NCI-H187 treated with DMSO at 0.1 percent for 48 hours (cell line): ENCODE results near the gene TNFAIP3.
"Not testable (repeated sequence)": the region's sequence is repeated elsewhere in the genome, so short reads cannot be mapped to it uniquely, and the experiment has no call there.

Experiments used
- DNase-seq: peaks from one replicate; lab custom pipeline; 2025; lab: John Stamatoyannopoulos, UW

Gene TNFAIP3

GRCh38 chr6:137844773-137845172 lies 22.3 kb upstream of the TNFAIP3 start:
- not testable (repeated sequence) for DNase-seq

GRCh38 chr6:137845460-137845859 lies 21.6 kb upstream of the TNFAIP3 start:
- no peak for DNase-seq

- DNase-seq, result no peak
These were observed 20.8 kb upstream of the TNFAIP3 start for GRCh38 chr6:137846274-137846673.

- DNase-seq, result no peak
These were observed 20.2 kb upstream of the TNFAIP3 start for GRCh38 chr6:137846772-137847313.

GRCh38 chr6:137847748-137848147 lies 19.3 kb upstream of the TNFAIP3 start:
- no peak for DNase-seq

GRCh38 chr6:137848672-137849071 lies 18.4 kb upstream of the TNFAIP3 start:
- DNase-seq, result no peak

GRCh38 chr6:137849181-137849980 lies 17.7 kb upstream of the TNFAIP3 start:
- no peak for DNase-seq

- DNase-seq, result no peak
These were observed 16.9 kb upstream of the TNFAIP3 start for GRCh38 chr6:137849981-137850714.

GRCh38 chr6:137850816-137851602 lies 16.1 kb upstream of the TNFAIP3 start:
- DNase-seq, result no peak

GRCh38 chr6:137851669-137852068 lies 15.4 kb upstream of the TNFAIP3 start:
- DNase-seq, result no peak

GRCh38 chr6:137852346-137852745 lies 14.7 kb upstream of the TNFAIP3 start:
- no peak for DNase-seq

GRCh38 chr6:137852811-137853210 lies 14.2 kb upstream of the TNFAIP3 start:
- DNase-seq, result no peak

GRCh38 chr6:137853569-137854213 lies 13.4 kb upstream of the TNFAIP3 start:
- no peak for DNase-seq

- no peak for DNase-seq
These were observed 10.7 kb upstream of the TNFAIP3 start for GRCh38 chr6:137856138-137856898.

GRCh38 chr6:137859025-137859424 lies 8.0 kb upstream of the TNFAIP3 start:
- DNase-seq, result no peak

- DNase-seq, result no peak
These were observed 6.6 kb upstream of the TNFAIP3 start for GRCh38 chr6:137860394-137861005.

GRCh38 chr6:137861550-137862337 lies 5.3 kb upstream of the TNFAIP3 start:
- no peak for DNase-seq

- DNase-seq, result no peak
These were observed 4.5 kb upstream of the TNFAIP3 start for GRCh38 chr6:137862419-137863090.
